Measurements from ENCODE around the gene HOXC13.
A peak's percentile ranks its signal among the peaks of the same experiment; 100 is the strongest.

Gene HOXC13

GRCh38 chr12:53938326-53939140 is at the start of gene HOXC13:
Gene HOXC13 (plus strand): TSS chr12:53938831. CDS start chr12:53938907, 76 bp downstream.
- peak; percentile 68 for FAIRE-seq
- DNase-seq (ENCODE audit: insufficient read length, low spot score) = peak; percentile 98
- TF ChIP-seq POLR2A (IDR thresholded peaks at IDR 0.05; ENCODE audit: low read depth, low read length) = peak; percentile 62

DNA sequence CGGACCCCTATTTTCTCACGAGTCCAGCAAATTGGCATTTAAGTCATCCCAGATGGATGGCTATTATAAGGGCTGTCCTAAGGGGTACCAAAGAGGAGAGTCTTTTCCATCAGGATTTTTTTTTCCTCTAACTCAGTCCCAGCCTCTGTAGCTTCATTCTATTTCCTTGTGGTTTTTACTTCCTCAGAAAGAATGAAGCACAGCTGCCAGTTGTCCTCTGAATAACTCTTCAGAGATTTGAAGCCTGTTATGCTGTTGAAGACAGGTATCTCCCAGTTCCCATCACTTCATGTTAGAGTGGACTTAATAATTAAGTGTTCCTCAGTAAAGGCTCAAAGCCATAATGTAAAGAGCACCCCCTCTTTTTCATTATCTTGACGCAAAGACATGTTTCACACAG is 48.5 kb upstream of the HOXC13 start:
- no peak for TF ChIP-seq POLR2A (IDR thresholded peaks at IDR 0.05; ENCODE audit: low read depth, low read length)

DNA sequence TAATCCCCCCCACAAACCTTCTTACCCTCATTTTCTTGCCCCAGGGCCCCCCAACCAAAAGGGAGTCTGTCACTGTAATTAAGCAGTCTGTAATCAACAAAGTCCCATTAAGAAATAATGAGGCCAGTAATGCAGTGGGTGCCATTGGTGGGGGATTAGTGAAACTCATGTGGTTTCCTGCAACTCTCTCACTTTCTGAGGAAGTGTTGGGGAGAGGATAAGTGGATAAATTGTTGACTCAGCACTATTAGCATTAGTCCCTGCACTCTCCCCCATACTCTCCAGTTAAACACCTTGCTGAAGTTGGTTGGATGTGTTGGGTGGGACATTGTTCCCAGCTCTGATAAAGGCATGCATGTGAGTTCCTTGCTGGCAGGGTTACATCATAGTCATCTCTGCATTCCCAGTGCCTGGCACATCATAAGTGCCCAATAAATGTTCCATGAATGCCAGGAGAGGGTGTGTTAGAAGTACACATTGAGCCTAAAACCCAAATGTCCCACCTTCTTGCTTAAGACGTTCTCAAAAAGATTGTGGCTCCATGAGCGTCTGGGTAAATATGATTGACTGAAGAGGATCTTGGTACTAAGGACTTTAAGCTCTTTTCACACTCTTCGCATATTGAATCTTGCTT is 45.8 kb upstream of the HOXC13 start:
- FAIRE-seq = no peak
- DNase-seq (ENCODE audit: insufficient read length, low spot score) = no peak

More for the DNA sequence above, 48.5 kb upstream of the HOXC13 start:
- FAIRE-seq (no peak), DNase-seq (ENCODE audit: insufficient read length, low spot score) (no peak)

DNA sequence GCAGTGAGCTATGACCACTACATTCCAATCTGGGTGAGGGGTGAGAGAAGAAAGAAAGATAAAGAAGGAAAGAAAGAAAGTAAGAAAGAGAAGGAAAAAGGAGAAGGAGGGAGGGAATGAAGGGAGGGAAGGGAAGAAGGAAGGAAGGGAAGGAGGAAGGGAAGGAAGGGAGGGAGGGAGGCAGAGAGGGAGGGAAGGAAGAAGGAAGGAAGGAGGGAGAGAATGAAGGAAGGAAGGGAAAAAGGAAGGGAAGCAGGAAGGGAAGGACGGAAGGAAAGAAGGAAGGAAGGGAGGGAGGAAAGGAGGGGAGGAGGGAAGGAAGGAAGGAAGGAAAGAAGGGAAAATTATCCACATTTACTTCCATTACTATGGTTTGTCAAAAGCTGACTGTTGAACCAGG is 39.4 kb upstream of the HOXC13 start:
- TF ChIP-seq POLR2A (IDR thresholded peaks at IDR 0.05; ENCODE audit: low read depth, low read length) = no peak
- FAIRE-seq = no peak

More for the DNA sequence above, 45.8 kb upstream of the HOXC13 start:
- TF ChIP-seq POLR2A (IDR thresholded peaks at IDR 0.05; ENCODE audit: low read depth, low read length) = no peak

DNA sequence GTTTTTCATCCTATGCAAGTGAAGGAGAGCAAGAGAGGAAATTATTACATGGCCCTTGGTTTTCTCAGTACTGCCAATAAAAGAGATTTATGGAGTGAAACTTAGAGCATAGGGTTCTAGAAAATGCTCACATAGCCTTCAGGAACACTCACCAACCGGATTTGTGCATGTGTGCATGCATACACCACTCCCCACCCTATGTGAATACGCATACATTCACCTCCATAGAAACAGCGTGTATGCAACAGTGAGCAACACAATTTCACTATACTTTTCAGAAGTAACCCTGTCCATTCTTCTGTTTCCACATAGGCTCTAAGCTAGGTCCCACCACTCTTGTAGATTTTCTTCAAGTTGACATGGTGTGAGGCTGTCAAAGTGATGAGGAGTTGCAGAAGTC is 31.5 kb upstream of the HOXC13 start:
- TF ChIP-seq POLR2A (IDR thresholded peaks at IDR 0.05; ENCODE audit: low read depth, low read length) = no peak
- DNase-seq (ENCODE audit: insufficient read length, low spot score) = no peak
- no peak for FAIRE-seq

More for the DNA sequence above, 39.4 kb upstream of the HOXC13 start:
- DNase-seq (ENCODE audit: insufficient read length, low spot score) = no peak

DNA sequence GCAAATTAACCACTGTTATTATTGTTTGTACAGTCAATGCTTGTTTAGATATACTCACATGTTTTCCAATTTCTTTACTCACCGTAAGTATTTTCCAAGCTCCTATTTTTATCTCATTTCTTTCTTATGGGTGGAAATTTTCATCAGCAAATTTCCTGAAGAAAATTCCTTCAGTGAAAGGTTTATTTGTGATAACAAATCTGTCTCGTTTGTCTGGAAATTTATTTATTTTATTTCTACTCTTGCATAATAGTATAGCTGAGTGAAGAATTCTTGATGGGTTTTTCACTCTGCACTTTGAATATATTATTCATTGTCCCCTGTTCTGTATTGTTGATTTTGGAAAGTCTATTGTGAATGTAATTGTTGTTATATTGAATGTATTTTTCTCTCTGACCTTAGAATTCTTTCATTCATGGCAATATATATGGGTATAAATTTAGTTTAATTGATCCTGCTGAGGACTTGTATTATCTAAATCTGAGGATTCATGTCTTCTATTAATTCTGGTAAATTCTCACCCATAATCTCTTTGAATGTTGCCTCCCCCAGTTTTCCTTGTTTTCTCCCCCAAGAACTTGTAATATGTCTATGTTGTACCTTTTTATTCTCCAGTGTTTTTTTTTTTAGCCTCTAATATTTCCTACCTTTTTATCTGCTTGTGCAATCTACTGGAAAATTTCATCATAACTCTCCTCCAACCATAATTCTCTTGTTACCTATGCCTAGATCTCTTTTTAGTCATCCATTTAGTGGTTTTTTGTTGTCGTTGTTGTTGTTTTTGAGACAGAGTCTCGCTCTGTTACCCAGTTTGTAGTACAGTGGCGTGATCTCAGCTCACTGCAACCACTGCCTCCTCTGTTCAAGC is 21.6 kb upstream of the HOXC13 start:
- FAIRE-seq (no peak), DNase-seq (ENCODE audit: insufficient read length, low spot score) (no peak)
- no peak for TF ChIP-seq POLR2A (IDR thresholded peaks at IDR 0.05; ENCODE audit: low read depth, low read length)

DNA sequence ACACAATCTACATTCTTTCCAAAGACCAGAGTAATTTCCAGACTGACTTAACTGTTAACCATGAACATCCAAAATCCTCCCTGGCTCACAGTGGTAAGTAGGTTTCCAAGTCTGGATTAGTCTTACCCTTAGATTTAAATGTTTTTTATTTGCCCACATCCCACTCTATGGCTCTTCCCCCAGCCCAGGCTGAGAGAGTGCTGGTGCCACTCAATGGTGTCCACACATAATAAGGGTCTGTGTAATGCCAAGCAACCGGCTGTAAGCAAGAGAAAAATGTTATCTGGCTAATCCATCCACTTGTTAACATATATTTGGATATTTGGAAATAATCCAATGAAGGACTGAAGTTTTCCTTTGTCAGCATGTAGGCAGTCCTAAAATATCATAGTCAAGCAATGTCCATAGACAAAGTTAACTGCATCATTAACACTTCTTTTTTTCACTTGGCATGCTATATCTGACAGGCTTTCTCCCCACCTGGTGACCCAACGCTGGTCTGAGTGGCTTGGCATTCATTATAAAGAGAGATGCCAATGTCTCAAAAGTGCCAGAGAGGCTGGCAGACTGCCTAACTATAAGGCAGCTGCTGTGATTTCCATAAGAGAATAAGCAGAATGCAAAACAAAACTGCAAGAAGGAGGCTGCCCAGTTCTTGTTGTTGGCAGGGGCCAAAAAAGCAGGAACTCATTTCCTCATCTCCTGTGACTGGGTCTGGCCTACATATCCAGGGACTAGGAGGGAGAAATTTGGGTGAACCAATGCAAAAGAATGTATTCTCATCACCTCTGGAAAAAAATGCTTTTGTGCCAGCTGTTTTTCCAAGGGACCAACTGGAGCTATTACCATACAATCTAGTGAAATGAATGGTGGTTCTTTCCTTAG is 13.9 kb upstream of the HOXC13 start:
- DNase-seq (ENCODE audit: insufficient read length, low spot score) (no peak), FAIRE-seq (no peak)
- TF ChIP-seq POLR2A (IDR thresholded peaks at IDR 0.05; ENCODE audit: low read depth, low read length) = no peak

- TF ChIP-seq POLR2A (IDR thresholded peaks at IDR 0.05; ENCODE audit: low read depth, low read length) = no peak
- FAIRE-seq = no peak
- DNase-seq (ENCODE audit: insufficient read length, low spot score) = no peak
These were observed 11.2 kb upstream of the HOXC13 start for GRCh38 chr12:53927220-53928029.

- DNase-seq (ENCODE audit: insufficient read length, low spot score) (no peak), FAIRE-seq (no peak)
- TF ChIP-seq POLR2A (IDR thresholded peaks at IDR 0.05; ENCODE audit: low read depth, low read length) = no peak
These were observed 10.4 kb upstream of the HOXC13 start for GRCh38 chr12:53928054-53928835.

GRCh38 chr12:53929527-53929926 is 9.1 kb upstream of the HOXC13 start:
- TF ChIP-seq POLR2A (IDR thresholded peaks at IDR 0.05; ENCODE audit: low read depth, low read length) = no peak
- DNase-seq (ENCODE audit: insufficient read length, low spot score) (no peak), FAIRE-seq (no peak)

DNA sequence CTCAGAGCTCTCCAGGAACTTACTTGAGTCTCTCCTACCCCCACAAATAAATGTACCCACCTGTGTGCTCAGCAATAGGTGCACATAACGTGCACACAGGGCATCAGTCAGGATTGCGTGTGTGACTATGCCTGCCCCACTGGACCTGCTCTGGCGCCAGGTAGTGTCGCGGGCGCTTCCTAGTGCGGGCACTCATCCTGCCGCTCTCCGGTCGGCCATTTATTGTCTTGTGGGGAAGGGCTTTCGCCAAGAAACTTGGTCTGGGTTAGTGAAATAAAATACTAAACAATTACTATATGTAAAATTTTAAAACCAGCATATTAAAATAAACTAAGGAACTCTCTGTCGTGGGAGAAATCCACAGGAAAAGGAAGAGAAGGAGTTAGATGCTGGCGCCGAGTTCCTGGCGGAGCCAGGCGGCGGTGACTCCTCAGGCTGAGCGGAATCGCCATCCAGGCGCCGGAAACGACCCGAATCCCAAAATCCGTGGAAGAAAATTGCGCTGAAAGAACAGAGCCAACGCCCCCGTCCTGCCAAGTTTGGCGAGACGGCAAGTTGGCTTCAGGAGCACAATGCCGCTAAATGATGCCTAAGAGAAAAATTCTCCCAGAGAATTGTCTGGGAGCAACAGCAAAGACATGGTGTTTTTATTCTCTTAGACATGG is 7.9 kb upstream of the HOXC13 start:
- DNase-seq (ENCODE audit: insufficient read length, low spot score) = no peak
- no peak for TF ChIP-seq POLR2A (IDR thresholded peaks at IDR 0.05; ENCODE audit: low read depth, low read length)
- no peak for FAIRE-seq
